ENCODE data around the gene CRYBG3. TPM values are rescaled to one million over a fixed set of nuclear protein-coding genes. Genes with fewer than 3 reads are reported as not detected.

CRYBG3 gene
- total and polyA plus RNA-seq, 3 donors from 2014 or later = 39.7 to 49.8 (median 47.6) TPM

GRCh38 chr3:97816811-97817210 is 5.0 kb upstream of the CRYBG3 start:
- intact Hi-C loops (cut with DNase I; ENCODE audit: low total_unique reads) = no loop called here
- no peak for TF ChIP-seq POLR2A (IDR thresholded peaks at IDR 0.05)
- no peak for TF ChIP-seq CTCF (IDR thresholded peaks at IDR 0.05)
- no peak for DNase-seq

GRCh38 chr3:97817965-97818364 is 3.8 kb upstream of the CRYBG3 start:
- no peaks in the 10 kb centered on the region for H3K9me3 ChIP-seq
- H3K4me3 ChIP-seq = no peak overlapping the region
- TF ChIP-seq POLR2A (IDR thresholded peaks at IDR 0.05) = no peak
- no peak for TF ChIP-seq CTCF (IDR thresholded peaks at IDR 0.05)
- 87 to 98% methylated on average over 3 of the region's 3 CpGs for WGBS, 2 donors
- H3K27ac ChIP-seq = no peak overlapping the region
- no peaks in the 10 kb centered on the region for H3K36me3 ChIP-seq (ENCODE audit: low read depth, missing control alignments)
- H3K27me3 ChIP-seq = no peaks in the 10 kb centered on the region
- DNase-seq = no peak
- no peaks in the 10 kb centered on the region for H3K4me1 ChIP-seq
- intact Hi-C loops (cut with DNase I; ENCODE audit: low total_unique reads) = no loop called here

More at GRCh38 chr3:97816811-97817210, 5.0 kb upstream of the CRYBG3 start:
- Histone ChIP-seq H3K36me3 (ENCODE audit: low read depth, missing control alignments) (no peaks in the 10 kb centered on the region), H3K4me1 (no peaks in the 10 kb centered on the region), H3K27me3 (no peaks in the 10 kb centered on the region), H3K27ac (no peak overlapping the region), H3K9me3 (no peaks in the 10 kb centered on the region), H3K4me3 (no peak overlapping the region)
- 71 to 78% methylated on average over 2 of the region's 2 CpGs for WGBS, 2 donors

GRCh38 chr3:97820780-97821179 is 1.0 kb upstream of the CRYBG3 start:
- Histone ChIP-seq H3K27ac (no peak overlapping the region), H3K36me3 (ENCODE audit: low read depth, missing control alignments) (no peaks in the 10 kb centered on the region), H3K4me3 (peak overlapping the region; percentile 71 to 92), H3K27me3 (no peaks in the 10 kb centered on the region), H3K9me3 (no peaks in the 10 kb centered on the region), H3K4me1 (peaks cover 9% of the 10 kb centered on the region)
- TF ChIP-seq CTCF (IDR thresholded peaks at IDR 0.05) (no peak), POLR2A (IDR thresholded peaks at IDR 0.05) (no peak)
- intact Hi-C loops (cut with DNase I; ENCODE audit: low total_unique reads) = no loop called here
- DNase-seq = no peak
- WGBS, 2 donors = 52 to 64% methylated on average over 5 of the region's 5 CpGs

- WGBS, 2 donors = 0% methylated on average over 22 to 23 of the region's 23 CpGs
- peak overlapping the region; percentile 71 to 92 for H3K4me3 ChIP-seq
- no peaks in the 10 kb centered on the region for H3K27me3 ChIP-seq
- H3K27ac ChIP-seq = peak overlapping the region; percentile 79 to 93
- no peaks in the 10 kb centered on the region for H3K36me3 ChIP-seq (ENCODE audit: low read depth, missing control alignments)
- peak; percentile 63 for DNase-seq
- intact Hi-C loops (cut with DNase I; ENCODE audit: low total_unique reads) = no loop called here
- H3K9me3 ChIP-seq = no peaks in the 10 kb centered on the region
- TF ChIP-seq CTCF (IDR thresholded peaks at IDR 0.05) (no peak), POLR2A (IDR thresholded peaks at IDR 0.05) (no peak)
- peaks cover 9% of the 10 kb centered on the region for H3K4me1 ChIP-seq
Measured at GRCh38 chr3:97821287-97821773, 481 bp upstream of the CRYBG3 start.

GRCh38 chr3:97822359-97822775 is 556 bp downstream of the CRYBG3 start:
- Histone ChIP-seq H3K27me3 (no peaks in the 10 kb centered on the region), H3K4me3 (peak overlapping the region; percentile 71 to 92), H3K4me1 (peaks cover 9% of the 10 kb centered on the region), H3K9me3 (no peaks in the 10 kb centered on the region), H3K27ac (peak overlapping the region; percentile 79 to 93), H3K36me3 (ENCODE audit: low read depth, missing control alignments) (no peaks in the 10 kb centered on the region)
- TF ChIP-seq CTCF (IDR thresholded peaks at IDR 0.05) = no peak
- WGBS, 2 donors = 0 to 1% methylated on average over 34 to 36 of the region's 36 CpGs
- intact Hi-C loops (cut with DNase I; ENCODE audit: low total_unique reads) = no loop called here
- peak; percentile 64 for DNase-seq
